Stimulated activated CD4-positive, alpha-beta T cell treated with anti-CD3 and anti-CD28 coated beads, TNF-alpha, amount 100 ng/mL, for 48 hours (primary cell): ENCODE data around the gene KCNAB1.
"Not testable (repeated sequence)": the region's sequence is repeated elsewhere in the genome, so short reads cannot be mapped to it uniquely, and the experiment has no call there.

Source experiments
- DNase-seq, 3 donors: peaks; one replicate each; pipeline ENCODE4 v3.0.0-alpha.2; 2020; ENCODE audit warnings: low read depth in 3 of 3

KCNAB1 gene

GRCh38 chr3:156271995-156272719 lies 151.8 kb downstream of the KCNAB1 start:
- no peak for DNase-seq

- no peak for DNase-seq
Measured at GRCh38 chr3:156273111-156273694, 152.8 kb downstream of the KCNAB1 start.

- no peak for DNase-seq
Measured at GRCh38 chr3:156274791-156275190, 154.4 kb downstream of the KCNAB1 start.

GRCh38 chr3:156284637-156285036 lies 164.3 kb downstream of the KCNAB1 start:
- not testable (repeated sequence) for DNase-seq

- DNase-seq: no peak
Measured at GRCh38 chr3:156285626-156286025, 165.2 kb downstream of the KCNAB1 start.

- no peak for DNase-seq
Measured at GRCh38 chr3:156290924-156291271, 170.5 kb downstream of the KCNAB1 start.

GRCh38 chr3:156291272-156292123 lies 171.1 kb downstream of the KCNAB1 start:
- DNase-seq: no peak

- no peak for DNase-seq
Measured at GRCh38 chr3:156293566-156293965, 173.2 kb downstream of the KCNAB1 start.

GRCh38 chr3:156297582-156297981 lies 177.2 kb downstream of the KCNAB1 start:
- no peak for DNase-seq

- no peak for DNase-seq
Measured at GRCh38 chr3:156298014-156298413, 177.6 kb downstream of the KCNAB1 start.

- no peak for DNase-seq
Measured at GRCh38 chr3:156298938-156299337, 178.6 kb downstream of the KCNAB1 start.

- DNase-seq: no peak
Measured at GRCh38 chr3:156299569-156299968, 179.2 kb downstream of the KCNAB1 start.

GRCh38 chr3:156300371-156300770 lies 180.0 kb downstream of the KCNAB1 start:
- DNase-seq: no peak

- DNase-seq: no peak
Measured at GRCh38 chr3:156300929-156301840, 180.8 kb downstream of the KCNAB1 start.

- DNase-seq: no peak
Measured at GRCh38 chr3:156303001-156303707, 182.8 kb downstream of the KCNAB1 start.

- no peak for DNase-seq
Measured at GRCh38 chr3:156304406-156304805, 184.0 kb downstream of the KCNAB1 start.

GRCh38 chr3:156305672-156306071 lies 185.3 kb downstream of the KCNAB1 start:
- no peak for DNase-seq

GRCh38 chr3:156307704-156308103 lies 187.3 kb downstream of the KCNAB1 start:
- DNase-seq: no peak

GRCh38 chr3:156311431-156311830 lies 191.1 kb downstream of the KCNAB1 start:
- no peak for DNase-seq

- no peak for DNase-seq
Measured at GRCh38 chr3:156311930-156312329, 191.6 kb downstream of the KCNAB1 start.

- DNase-seq: no peak
Measured at GRCh38 chr3:156316076-156316475, 195.7 kb downstream of the KCNAB1 start.
